HepG2 (cell line): ENCODE measurements around the gene TXNRD2. TPM values are rescaled to one million over a fixed set of nuclear protein-coding genes. Genes with fewer than 3 reads are reported as not detected.

Experiments
- ATAC-seq: fragments of 200-7000 bp; cut with Tn5 transposase; 3 replicates; pipeline ENCODE4 v1.9.1; 2020; ENCODE audit warnings: mild to moderate bottlenecking, moderate library complexity
- BruUV-seq: library from RNA; stranded (reverse); fragments of 400-500 nt; replicated peaks from 2 replicates; lab custom pipeline; 2021; lab: Mats Ljungman, UMichigan
- CTCF ChIA-PET: fragments of 300-600 bp; formaldehyde crosslinking; extraction: SDS; loops from one replicate; lab custom pipeline; 2021; ENCODE audit warnings: low total read pairs, inconsistent platforms, low intra/inter-chr PET ratio; lab: Yijun Ruan, JAX
- POLR2A ChIA-PET: fragments of 350-600 bp; sonication (Branson Sonifier 250); formaldehyde crosslinking; loops from one replicate; lab custom pipeline; 2020; ENCODE audit warnings: antibody characterized with exemption, inconsistent platforms; lab: Yijun Ruan, JAX
- DNase-seq: peaks from one replicate; pipeline ENCODE4 v3.0.0-alpha.2; 2015; ENCODE audit warnings: low spot score
- FAIRE-seq: peaks from 3 replicates; lab custom pipeline; 2011; peaks lifted over from hg19 to GRCh38; lab: Jason Lieb, UNC
- H2AFZ ChIP-seq: one replicate; pipeline ENCODE4 v1.6.1; 2011; ENCODE audit warnings: low read length, inconsistent platforms
- H3K27ac ChIP-seq: fragments of 300-600 bp; 3 replicates; pipeline ENCODE4 v1.8.0; 2011; ENCODE audit warnings: mixed run types, mild to moderate bottlenecking, mixed read lengths, low read length, inconsistent platforms; ENCODE audit not compliant: insufficient read depth; ENCODE audit errors: extremely low read length
- H3K27me3 ChIP-seq, 2 experiments: fragments of 200-600 bp in 1 of 2; 2 replicates in 1 of 2; 3 replicates in 1 of 2; pipeline versions ENCODE4 v1.6.0 to v1.8.0; 2011; ENCODE audit warnings: low read length in 2 of 2, mild to moderate bottlenecking in 2 of 2, moderate library complexity in 2 of 2, inconsistent platforms in 1 of 2; ENCODE audit not compliant: insufficient read depth in 2 of 2, control insufficient read depth in 1 of 2
- H3K36me3 ChIP-seq, 2 experiments: fragments of 200-600 bp in 1 of 2; replicated peaks in 1 of 2; 2 replicates in 1 of 2; 3 replicates in 1 of 2; pipeline versions ENCODE4 v1.5.1 to v1.8.0; 2011; ENCODE audit warnings: low read length in 2 of 2, inconsistent platforms in 1 of 2; ENCODE audit not compliant: insufficient read depth in 2 of 2, control insufficient read depth in 1 of 2
- H3K4me1 ChIP-seq: 2 replicates; pipeline ENCODE4 v1.5.1; 2012; ENCODE audit warnings: low read length, inconsistent platforms; ENCODE audit not compliant: insufficient read depth
- H3K4me2 ChIP-seq: 2 replicates; pipeline ENCODE4 v1.6.0; 2011; ENCODE audit warnings: low read depth, low read length, inconsistent platforms
- H3K4me3 ChIP-seq, 3 experiments: fragments of 200-600 bp in 1 of 3; sonication (generic), shearing (Covaris generic) in 1 of 3; replicated peaks in 1 of 3; 2 replicates each; pipeline ENCODE4 v1.5.1; 2011 to 2016; ENCODE audit warnings: low read length in 3 of 3, inconsistent platforms in 2 of 3, low read depth in 2 of 3, mild to moderate bottlenecking in 2 of 3, control low read depth in 1 of 3, mixed read lengths in 1 of 3; ENCODE audit not compliant: insufficient read depth in 1 of 3
- H3K79me2 ChIP-seq: one replicate; pipeline ENCODE4 v1.6.1; 2011; ENCODE audit warnings: low read length, inconsistent platforms; ENCODE audit not compliant: insufficient read depth
- H3K9ac ChIP-seq: 2 replicates; pipeline ENCODE4 v1.6.0; 2011; ENCODE audit warnings: mild to moderate bottlenecking, low read depth, low read length, inconsistent platforms; ENCODE audit not compliant: insufficient read depth
- H3K9me3 ChIP-seq: 2 replicates; pipeline ENCODE4 v1.5.1; 2012; ENCODE audit warnings: mild to moderate bottlenecking, low read length
- H4K20me1 ChIP-seq: 2 replicates; pipeline ENCODE4 v1.6.0; 2011; ENCODE audit warnings: inconsistent platforms, mild to moderate bottlenecking, low read length, moderate library complexity; ENCODE audit not compliant: insufficient read depth
- CCAR2 ChIP-seq: fragments of 200-400 bp; formaldehyde crosslinking; optimal IDR thresholded peaks from 2 replicates; pipeline ENCODE3; 2018; ENCODE audit warnings: low read depth, mild to moderate bottlenecking, low read length, moderate library complexity
- FOXC1 ChIP-seq: sonication (generic); formaldehyde crosslinking; IDR thresholded peaks from 2 replicates; pipeline ENCODE4 v1.8.0; 2022; ENCODE audit warnings: mild to moderate bottlenecking, missing genetic modification reagents, borderline replicate concordance
- KMT2A ChIP-seq: sonication (generic); formaldehyde crosslinking; IDR thresholded peaks from 2 replicates; pipeline ENCODE4 v1.4.0; 2020; ENCODE audit warnings: missing genetic modification reagents
- MYC ChIP-seq: sonication (generic); formaldehyde crosslinking; IDR thresholded peaks from 2 replicates; pipeline ENCODE4 v1.9.0; 2021; ENCODE audit warnings: missing genetic modification reagents, borderline replicate concordance
- PLRG1 ChIP-seq: fragments of 450-650 bp; conservative IDR thresholded peaks from 2 replicates; pipeline ENCODE4 v1.6.1; 2016
- RCOR2 ChIP-seq: IDR thresholded peaks from 2 replicates; pipeline ENCODE4 v1.6.1; 2016; ENCODE audit warnings: missing biosample characterization, missing genetic modification reagents
- SOX6 ChIP-seq, 2 experiments: fragments of 450-650 bp in 1 of 2; sonication (generic) in 1 of 2; formaldehyde crosslinking in 1 of 2; IDR thresholded peaks; 2 replicates each; pipeline versions ENCODE4 v1.4.0 to v1.6.1; 2017 to 2020; ENCODE audit warnings: antibody characterized with exemption in 1 of 2, mild to moderate bottlenecking in 1 of 2, missing genetic modification reagents in 1 of 2
- SP2 ChIP-seq: sonication (generic); formaldehyde crosslinking; IDR thresholded peaks from 2 replicates; pipeline ENCODE4 v1.5.1; 2020; ENCODE audit warnings: mild to moderate bottlenecking, missing genetic modification reagents
- YEATS4 ChIP-seq: sonication (generic); formaldehyde crosslinking; IDR thresholded peaks from 2 replicates; pipeline ENCODE4 v1.4.0; 2020; ENCODE audit warnings: missing genetic modification reagents, borderline replicate concordance
- ZNF274 ChIP-seq: sonication (generic); formaldehyde crosslinking; IDR thresholded peaks from 2 replicates; pipeline ENCODE4 v1.5.1; 2020; ENCODE audit warnings: mild to moderate bottlenecking, missing genetic modification reagents
- ZNF441 ChIP-seq: sonication (generic); formaldehyde crosslinking; IDR thresholded peaks from 2 replicates; pipeline ENCODE4 v1.7.0; 2021; ENCODE audit warnings: missing genetic modification reagents, borderline replicate concordance
- ZNF564 ChIP-seq: sonication (generic); formaldehyde crosslinking; IDR thresholded peaks from 2 replicates; pipeline ENCODE4 v1.8.1; 2023; ENCODE audit warnings: mild to moderate bottlenecking, missing genetic modification reagents
- ZNF816 ChIP-seq: sonication (generic); formaldehyde crosslinking; IDR thresholded peaks from 2 replicates; pipeline ENCODE4 v1.8.0; 2022; ENCODE audit warnings: missing genetic modification reagents, mild to moderate bottlenecking, borderline replicate concordance
- ZZZ3 ChIP-seq: sonication (generic); formaldehyde crosslinking; IDR thresholded peaks from 2 replicates; pipeline ENCODE4 v1.4.0; 2020; ENCODE audit warnings: missing genetic modification reagents, mild to moderate bottlenecking, borderline replicate concordance
- WGBS: methylation state at CpG from one replicate; pipeline ENCODE4 v1.1.6; 2017; ENCODE audit warnings: low lambda C conversion rate; 5-methylcytosine and 5-hydroxymethylcytosine counted together
- in situ Hi-C: cut with HindIII; loops from 2 replicates; pipeline ENCODE4 v1.10.0; 2017; ENCODE audit warnings: low pct_unique_long_range_greater_than_20kb; ENCODE audit not compliant: extremely low pct_ligation_motif_present
- intact Hi-C: fragments of 100-400 bp; cut with micrococcal nuclease; formaldehyde crosslinking; loops from one replicate; pipeline ENCODE4 v1.10.0; 2022; ENCODE audit not compliant: unreplicated experiment
- polyA plus RNA-seq, 8 experiments: library from polyadenylated mRNA; depleted of rRNA in 3 of 8; stranded (reverse) in 7 of 8; unstranded in 1 of 8; fragments of >200 nt; fragmentation: Illumina TruSeq in 4 of 8; extraction: Trizol in 4 of 8; gene quantifications; 2 replicates each; pipeline versions ENCODE4 v1.2.1 to v1.2.3, GENCODE V29; 2011 to 2016; ENCODE audit warnings: low read depth in 4 of 8, missing spikeins in 1 of 8, mixed read lengths in 1 of 8; ENCODE audit not compliant: insufficient read depth in 1 of 8
- total RNA-seq, 5 experiments: library from RNA; depleted of rRNA; stranded (reverse); fragments of >200 nt; fragmentation: Illumina TruSeq; extraction: Trizol; gene quantifications; 2 replicates each; pipeline ENCODE4 v1.2.3, GENCODE V29; 2016; ENCODE audit warnings: low read depth in 1 of 5
- TF ChIP-seq, protein P1 (sequence below): sonication (generic); formaldehyde crosslinking; IDR thresholded peaks from 2 replicates; pipeline ENCODE4 v1.4.0; 2020; ENCODE audit warnings: low read depth, mild to moderate bottlenecking, missing genetic modification reagents
- TF ChIP-seq, protein P2 (sequence below): sonication (generic); formaldehyde crosslinking; IDR thresholded peaks from 2 replicates; pipeline ENCODE4 v1.8.0; 2022; ENCODE audit warnings: mild to moderate bottlenecking, missing genetic modification reagents, moderate library complexity
- TF ChIP-seq, protein P3 (sequence below): sonication (generic); formaldehyde crosslinking; IDR thresholded peaks from 2 replicates; pipeline ENCODE4 v1.8.1; 2023; ENCODE audit warnings: missing genetic modification reagents, mild to moderate bottlenecking, borderline replicate concordance
- TF ChIP-seq, protein P4 (sequence below): sonication (generic); formaldehyde crosslinking; IDR thresholded peaks from 2 replicates; pipeline ENCODE4 v1.9.0; 2021; ENCODE audit warnings: missing genetic modification reagents, mild to moderate bottlenecking, borderline replicate concordance

Gene TXNRD2
- total and polyA plus RNA-seq, 2 of the 13 experiments (the other 11 are each of a cell fraction or from before 2014, with no cell fraction given), result 17.5 to 18.6 TPM

DNA sequence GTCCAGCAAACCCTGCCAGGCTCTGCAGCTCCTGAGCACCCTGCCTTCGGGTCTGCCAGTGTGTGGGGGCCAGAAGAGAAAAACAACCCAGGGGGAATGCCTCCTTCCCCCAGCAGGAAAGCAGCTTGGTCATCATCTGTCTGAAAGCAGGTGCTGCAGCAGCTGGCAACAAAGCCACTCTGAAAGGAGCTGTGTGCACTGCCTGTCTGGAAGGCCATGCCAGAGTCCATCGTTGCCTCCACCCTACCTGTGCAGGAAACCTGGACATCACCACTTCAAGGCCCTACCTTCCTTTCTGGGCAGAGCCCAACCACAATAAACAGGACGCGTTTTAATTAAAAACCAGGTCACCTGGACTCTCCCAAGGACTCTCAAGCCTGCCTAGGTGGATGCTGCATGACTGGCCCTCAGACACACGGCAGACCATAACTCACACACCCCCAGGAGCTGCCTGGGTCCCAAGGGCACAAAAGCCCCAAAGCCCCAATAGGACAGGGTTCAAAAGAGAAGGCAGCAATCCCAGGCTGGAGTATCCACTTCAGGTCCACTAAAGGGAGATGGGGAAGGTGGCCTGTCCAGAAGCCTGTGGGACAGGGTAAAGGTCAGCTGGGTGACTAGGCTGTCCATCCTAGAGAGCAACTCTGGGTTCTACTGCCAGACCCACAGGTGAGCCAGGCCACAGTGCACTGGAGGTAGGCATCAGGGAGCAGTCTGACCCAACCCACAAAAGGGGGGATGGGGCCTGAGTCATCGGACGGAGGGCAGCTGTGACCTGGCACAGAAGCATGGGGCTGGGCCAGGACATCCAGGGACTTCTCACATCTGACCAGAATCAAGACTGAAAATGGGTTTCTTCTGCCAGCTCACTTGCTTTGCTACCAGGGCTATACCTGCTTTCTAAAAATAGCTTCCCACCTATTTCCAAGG lies 93.1 kb downstream of the TXNRD2 start (continued):
- TF ChIP-seq ZZZ3 (CRISPR knock-in tag), result no peak

DNA sequence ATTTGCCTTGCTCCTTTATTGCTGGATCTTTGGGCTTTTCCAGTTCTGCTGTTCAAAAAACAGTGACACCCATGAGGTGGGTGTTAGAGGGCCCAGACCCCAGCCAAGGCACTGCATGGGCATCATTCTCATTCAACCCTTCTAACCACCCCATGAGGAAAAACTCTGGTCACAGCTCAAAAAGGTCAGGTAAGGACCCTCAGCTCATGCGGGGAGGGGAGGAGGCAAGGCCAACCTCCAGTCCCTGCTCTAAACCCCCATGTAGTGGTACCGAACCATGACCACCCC lies 94.3 kb downstream of the TXNRD2 start:
- no peak overlapping the region for H3K4me3 ChIP-seq
- no peak overlapping the region for H3K4me2 ChIP-seq
- in situ Hi-C loops, result no loop called here
- TSS peak; percentile 34 for BruUV-seq
- no peak overlapping the region for H2AFZ ChIP-seq
- DNase-seq (no peak), FAIRE-seq (no peak), ATAC-seq (no peak)
- WGBS, result 95% methylated on average over 2 of the region's 2 CpGs
- ChIA-PET POLR2A (interaction anchor here (1.0 kb wide), 1 partner anchor 8 kb away, joined by 3 read pairs; no protein-coding TSS in a partner anchor), CTCF (no interaction called here)
- H3K27ac ChIP-seq, result no peak overlapping the region
- TF ChIP-seq ZNF564 (no peak), SP2 (CRISPR knock-in tag) (no peak), ZNF274 (CRISPR knock-in tag) (no peak), YEATS4 (CRISPR knock-in tag) (no peak), RCOR2 (CRISPR knock-in tag) (no peak), KMT2A (no peak), MYC (CRISPR knock-in tag) (no peak), PLRG1 (no peak), SOX6 (IDR thresholded peaks at IDR 0.05) (no peak), SOX6 (CRISPR knock-in tag; IDR thresholded peaks at IDR 0.05) (no peak), ZNF441 (no peak), ZNF816 (CRISPR knock-in tag) (no peak), FOXC1 (CRISPR knock-in tag) (no peak), CCAR2 (no peak)
- TF ChIP-seq, protein P1, sequence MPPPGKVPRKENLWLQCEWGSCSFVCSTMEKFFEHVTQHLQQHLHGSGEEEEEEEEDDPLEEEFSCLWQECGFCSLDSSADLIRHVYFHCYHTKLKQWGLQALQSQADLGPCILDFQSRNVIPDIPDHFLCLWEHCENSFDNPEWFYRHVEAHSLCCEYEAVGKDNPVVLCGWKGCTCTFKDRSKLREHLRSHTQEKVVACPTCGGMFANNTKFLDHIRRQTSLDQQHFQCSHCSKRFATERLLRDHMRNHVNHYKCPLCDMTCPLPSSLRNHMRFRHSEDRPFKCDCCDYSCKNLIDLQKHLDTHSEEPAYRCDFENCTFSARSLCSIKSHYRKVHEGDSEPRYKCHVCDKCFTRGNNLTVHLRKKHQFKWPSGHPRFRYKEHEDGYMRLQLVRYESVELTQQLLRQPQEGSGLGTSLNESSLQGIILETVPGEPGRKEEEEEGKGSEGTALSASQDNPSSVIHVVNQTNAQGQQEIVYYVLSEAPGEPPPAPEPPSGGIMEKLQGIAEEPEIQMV (CRISPR knock-in tag), result no peak
- TF ChIP-seq, protein P2, sequence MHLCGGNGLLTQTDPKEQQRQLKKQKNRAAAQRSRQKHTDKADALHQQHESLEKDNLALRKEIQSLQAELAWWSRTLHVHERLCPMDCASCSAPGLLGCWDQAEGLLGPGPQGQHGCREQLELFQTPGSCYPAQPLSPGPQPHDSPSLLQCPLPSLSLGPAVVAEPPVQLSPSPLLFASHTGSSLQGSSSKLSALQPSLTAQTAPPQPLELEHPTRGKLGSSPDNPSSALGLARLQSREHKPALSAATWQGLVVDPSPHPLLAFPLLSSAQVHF, result no peak
- TF ChIP-seq, protein P3, sequence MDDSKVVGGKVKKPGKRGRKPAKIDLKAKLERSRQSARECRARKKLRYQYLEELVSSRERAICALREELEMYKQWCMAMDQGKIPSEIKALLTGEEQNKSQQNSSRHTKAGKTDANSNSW (CRISPR knock-in tag), result no peak
- TF ChIP-seq, protein P4, sequence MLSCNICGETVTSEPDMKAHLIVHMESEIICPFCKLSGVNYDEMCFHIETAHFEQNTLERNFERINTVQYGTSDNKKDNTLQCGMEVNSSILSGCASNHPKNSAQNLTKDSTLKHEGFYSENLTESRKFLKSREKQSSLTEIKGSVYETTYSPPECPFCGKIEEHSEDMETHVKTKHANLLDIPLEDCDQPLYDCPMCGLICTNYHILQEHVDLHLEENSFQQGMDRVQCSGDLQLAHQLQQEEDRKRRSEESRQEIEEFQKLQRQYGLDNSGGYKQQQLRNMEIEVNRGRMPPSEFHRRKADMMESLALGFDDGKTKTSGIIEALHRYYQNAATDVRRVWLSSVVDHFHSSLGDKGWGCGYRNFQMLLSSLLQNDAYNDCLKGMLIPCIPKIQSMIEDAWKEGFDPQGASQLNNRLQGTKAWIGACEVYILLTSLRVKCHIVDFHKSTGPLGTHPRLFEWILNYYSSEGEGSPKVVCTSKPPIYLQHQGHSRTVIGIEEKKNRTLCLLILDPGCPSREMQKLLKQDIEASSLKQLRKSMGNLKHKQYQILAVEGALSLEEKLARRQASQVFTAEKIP (CRISPR knock-in tag), result no peak
- no peaks in the 10 kb centered on the region; the same call in none of the 2 replicates for H4K20me1 ChIP-seq
- no peak overlapping the region for H3K9ac ChIP-seq
- H3K27me3 ChIP-seq, result no peaks in the 10 kb centered on the region
- intact Hi-C loops, result no loop called here
- peaks cover 36% of the 10 kb centered on the region for H3K4me1 ChIP-seq
- no peaks in the 10 kb centered on the region for H3K9me3 ChIP-seq
- H3K36me3 ChIP-seq, result peaks cover 6 to 23% of the 10 kb centered on the region in 2 experiments
- H3K79me2 ChIP-seq, result peaks cover 15% of the 10 kb centered on the region
